LNCAP (cell line): Measurements from ENCODE around the gene EIF3I.

Source experiments
- TF ChIP-seq, protein P1 (sequence below): fragments of 450-650 bp; IDR thresholded peaks from 2 replicates; pipeline ENCODE4 v1.5.1; 2017; ENCODE audit warnings: mild to moderate bottlenecking

Gene EIF3I

DNA sequence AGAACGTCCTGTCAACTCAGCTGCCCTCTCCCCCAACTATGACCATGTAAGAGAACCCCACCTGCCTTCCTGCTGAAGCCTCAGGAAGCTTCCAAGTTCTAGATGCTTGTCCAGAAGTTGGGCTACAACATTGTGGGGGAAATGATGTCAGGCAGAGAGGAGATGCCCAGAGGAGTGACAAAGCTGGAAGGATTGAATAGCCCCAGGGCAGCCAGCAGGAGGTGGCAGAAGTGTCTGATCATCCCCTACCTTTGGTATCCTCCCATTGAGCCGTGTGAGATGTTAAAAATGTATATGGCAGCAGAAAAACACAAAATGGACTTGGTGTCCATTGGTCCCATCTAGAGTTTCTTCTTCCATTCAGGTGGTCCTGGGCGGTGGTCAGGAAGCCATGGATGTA is 6.6 kb downstream of the EIF3I start:
- TF ChIP-seq, protein P1, sequence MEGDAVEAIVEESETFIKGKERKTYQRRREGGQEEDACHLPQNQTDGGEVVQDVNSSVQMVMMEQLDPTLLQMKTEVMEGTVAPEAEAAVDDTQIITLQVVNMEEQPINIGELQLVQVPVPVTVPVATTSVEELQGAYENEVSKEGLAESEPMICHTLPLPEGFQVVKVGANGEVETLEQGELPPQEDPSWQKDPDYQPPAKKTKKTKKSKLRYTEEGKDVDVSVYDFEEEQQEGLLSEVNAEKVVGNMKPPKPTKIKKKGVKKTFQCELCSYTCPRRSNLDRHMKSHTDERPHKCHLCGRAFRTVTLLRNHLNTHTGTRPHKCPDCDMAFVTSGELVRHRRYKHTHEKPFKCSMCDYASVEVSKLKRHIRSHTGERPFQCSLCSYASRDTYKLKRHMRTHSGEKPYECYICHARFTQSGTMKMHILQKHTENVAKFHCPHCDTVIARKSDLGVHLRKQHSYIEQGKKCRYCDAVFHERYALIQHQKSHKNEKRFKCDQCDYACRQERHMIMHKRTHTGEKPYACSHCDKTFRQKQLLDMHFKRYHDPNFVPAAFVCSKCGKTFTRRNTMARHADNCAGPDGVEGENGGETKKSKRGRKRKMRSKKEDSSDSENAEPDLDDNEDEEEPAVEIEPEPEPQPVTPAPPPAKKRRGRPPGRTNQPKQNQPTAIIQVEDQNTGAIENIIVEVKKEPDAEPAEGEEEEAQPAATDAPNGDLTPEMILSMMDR = no peak

GRCh38 chr1:32231843-32232432 is 9.7 kb downstream of the EIF3I start:
- TF ChIP-seq, protein P1 = no peak

DNA sequence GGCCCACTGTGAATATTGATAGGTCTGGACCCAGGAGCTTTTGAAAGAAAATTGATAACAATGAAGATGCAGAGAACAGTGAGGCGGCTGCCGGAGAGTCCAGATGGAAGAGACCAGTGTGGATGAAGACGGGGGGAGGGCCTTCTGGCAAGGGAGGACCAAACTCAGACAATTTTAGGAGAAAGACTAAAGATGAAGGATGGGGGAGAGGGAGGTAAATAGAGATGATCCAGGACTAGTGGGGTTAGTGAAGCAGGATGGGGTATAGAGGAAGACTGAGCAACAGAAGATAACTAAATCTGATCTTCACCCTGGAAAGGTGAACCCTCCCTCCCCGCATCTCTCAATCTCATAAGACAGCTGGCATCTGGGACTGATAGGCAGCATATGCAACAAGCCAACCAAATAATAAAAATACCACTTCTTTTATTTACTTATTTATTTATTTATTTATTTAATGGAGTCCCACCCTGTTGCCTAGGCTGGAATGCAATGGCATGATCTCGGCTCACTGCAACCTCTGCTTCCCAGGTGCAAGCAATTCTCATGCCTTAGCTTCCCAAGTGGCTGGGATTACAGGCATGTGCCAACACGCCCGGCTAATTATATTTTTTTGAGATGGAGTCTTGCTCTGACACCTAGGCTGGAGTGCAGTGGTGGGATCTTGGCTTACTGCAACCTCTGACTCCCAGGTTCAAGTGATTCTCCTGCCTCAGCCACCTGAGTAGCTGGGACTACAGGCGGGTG is 10.5 kb downstream of the EIF3I start:
- TF ChIP-seq, protein P1 = no peak

GRCh38 chr1:32234792-32235191 is 12.6 kb downstream of the EIF3I start:
- TF ChIP-seq, protein P1 = no peak

- TF ChIP-seq, protein P1 = no peak
Measured at GRCh38 chr1:32239337-32239736, 17.1 kb downstream of the EIF3I start.

DNA sequence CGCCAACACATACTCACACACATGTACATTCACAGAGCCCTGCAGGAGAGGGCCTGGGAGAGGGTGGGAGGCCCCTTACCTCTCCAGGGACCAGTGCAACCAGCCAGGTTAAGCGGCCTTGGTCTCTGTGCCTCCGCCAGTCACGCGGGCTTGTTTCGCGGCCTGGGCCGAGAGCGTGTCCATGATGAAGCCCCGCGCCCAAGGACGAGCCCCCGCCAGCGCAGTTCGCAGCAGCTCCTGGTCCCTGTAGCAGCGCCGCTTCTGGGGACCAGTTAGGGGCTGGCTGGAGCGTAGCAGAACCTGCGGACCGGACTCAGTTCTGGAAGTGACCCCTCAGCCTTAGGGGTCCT is 17.6 kb downstream of the EIF3I start:
- TF ChIP-seq, protein P1 = no peak

- TF ChIP-seq, protein P1 = no peak; the same call in 1 of the 2 replicates
Measured at GRCh38 chr1:32240140-32240951, 18.1 kb downstream of the EIF3I start.
